H1 (cell line): ENCODE measurements around the gene ABHD2. TPM values are rescaled to one million over a fixed set of nuclear protein-coding genes. Genes with fewer than 3 reads are reported as not detected.

Experiments
- CTCF ChIA-PET: fragments of 300-600 bp; sonication (Branson Sonifier 250); formaldehyde crosslinking; loops from one replicate; lab custom pipeline; 2021; ENCODE audit not compliant: partially characterized antibody; lab: Charles Lee
- POLR2A ChIA-PET: fragments of 300-600 bp; sonication (Branson Sonifier 250); formaldehyde crosslinking; loops from one replicate; lab custom pipeline; 2021; ENCODE audit warnings: inconsistent platforms; ENCODE audit not compliant: partially characterized antibody; lab: Charles Lee
- DNase-seq, 2 experiments: peaks; one replicate each; pipeline versions ENCODE4 v3.0.0 to v3.0.0-alpha.2; 2010 to 2022; ENCODE audit warnings: low spot score in 2 of 2, low read depth in 1 of 2, mixed read lengths in 1 of 2
- FAIRE-seq: peaks from 2 replicates; lab custom pipeline; 2011; peaks lifted over from hg19 to GRCh38; lab: Jason Lieb, UNC
- H2AFZ ChIP-seq: 2 replicates; pipeline ENCODE4 v1.8.1; 2012; ENCODE audit warnings: low read length, inconsistent platforms
- H2AK5ac ChIP-seq: 2 replicates; pipeline ENCODE4 v1.6.1; 2013; ENCODE audit warnings: low read depth, low read length
- H2BK120ac ChIP-seq: replicated peaks from 2 replicates; pipeline ENCODE3; 2013; ENCODE audit warnings: low read depth, low read length, inconsistent platforms
- H2BK12ac ChIP-seq: 2 replicates; pipeline ENCODE4 v1.6.1; 2013; ENCODE audit warnings: low read depth, low read length
- H2BK15ac ChIP-seq: 2 replicates; pipeline ENCODE4 v1.6.1; 2013; ENCODE audit warnings: low read length
- H2BK20ac ChIP-seq: 2 replicates; pipeline ENCODE4 v1.6.1; 2013; ENCODE audit warnings: low read length
- H2BK5ac ChIP-seq: 2 replicates; pipeline ENCODE4 v1.6.1; 2013; ENCODE audit warnings: low read depth, low read length
- H3K14ac ChIP-seq: 2 replicates; pipeline ENCODE4 v1.6.1; 2013; ENCODE audit warnings: inconsistent platforms; ENCODE audit not compliant: insufficient read length
- H3K18ac ChIP-seq: 2 replicates; pipeline ENCODE4 v1.6.1; 2013; ENCODE audit warnings: low read length; ENCODE audit errors: extremely low read depth
- H3K23ac ChIP-seq: 2 replicates; pipeline ENCODE4 v1.6.1; 2013; ENCODE audit warnings: inconsistent platforms; ENCODE audit not compliant: insufficient read length
- H3K23me2 ChIP-seq: 2 replicates; pipeline ENCODE4 v1.6.1; 2013; ENCODE audit warnings: low read depth, low read length
- H3K27ac ChIP-seq: 2 replicates; pipeline ENCODE4 v1.6.1; 2011; ENCODE audit warnings: low read depth, low read length, inconsistent platforms
- H3K27me3 ChIP-seq, 4 experiments: replicated peaks in 1 of 4; 1 replicate in 1 of 4; 2 replicates in 3 of 4; pipeline versions ENCODE4 v1.6.1 to v1.8.1; 2011 to 2013; ENCODE audit warnings: low read length in 3 of 4, mild to moderate bottlenecking in 3 of 4, inconsistent platforms in 2 of 4, mixed read lengths in 2 of 4, moderate library complexity in 1 of 4; ENCODE audit not compliant: control insufficient read depth in 3 of 4, insufficient read depth in 3 of 4; ENCODE audit errors: extremely low read depth in 1 of 4
- H3K36me3 ChIP-seq, 4 experiments: 2 replicates each; pipeline versions ENCODE4 v1.6.1 to v1.8.1; 2011 to 2013; ENCODE audit warnings: mild to moderate bottlenecking in 4 of 4, low read length in 3 of 4, moderate library complexity in 2 of 4, control low read depth in 1 of 4, inconsistent platforms in 1 of 4; ENCODE audit not compliant: insufficient read depth in 4 of 4, control insufficient read depth in 2 of 4
- H3K4ac ChIP-seq: replicated peaks from 2 replicates; pipeline ENCODE3; 2013; ENCODE audit warnings: low read length, low read depth, mixed read lengths, inconsistent platforms; ENCODE audit not compliant: insufficient read length
- H3K4me1 ChIP-seq, 4 experiments: replicated peaks in 1 of 4; 1 replicate in 1 of 4; 2 replicates in 3 of 4; pipeline versions ENCODE4 v1.6.1 to v1.8.1; 2011 to 2013; ENCODE audit warnings: low read length in 3 of 4, inconsistent platforms in 2 of 4, mixed read lengths in 1 of 4; ENCODE audit not compliant: insufficient read depth in 4 of 4, control insufficient read depth in 3 of 4
- H3K4me2 ChIP-seq, 2 experiments: 2 replicates each; pipeline versions ENCODE4 v1.6.1 to v1.8.1; 2011 to 2013; ENCODE audit warnings: low read depth in 2 of 2, low read length in 2 of 2, control low read depth in 1 of 2, inconsistent platforms in 1 of 2, mild to moderate bottlenecking in 1 of 2; ENCODE audit not compliant: insufficient read depth in 1 of 2
- H3K4me3 ChIP-seq, 4 experiments: fragments of 200-600, 300-600 bp in 1 of 4; sonication (generic), shearing (Covaris generic), sonication (Bioruptor Twin) in 1 of 4; 2 replicates each; pipeline versions ENCODE4 v1.5.1 to v1.8.1; 2011 to 2016; ENCODE audit warnings: low read length in 4 of 4, low read depth in 3 of 4, control low read depth in 2 of 4, inconsistent platforms in 2 of 4, mild to moderate bottlenecking in 2 of 4, mixed read lengths in 1 of 4, moderate library complexity in 1 of 4; ENCODE audit not compliant: insufficient read depth in 2 of 4; ENCODE audit errors: extremely low read depth in 1 of 4
- H3K56ac ChIP-seq: replicated peaks from 2 replicates; pipeline ENCODE3; 2013; ENCODE audit warnings: low read depth, mild to moderate bottlenecking, mixed read lengths, low read length, inconsistent platforms; ENCODE audit not compliant: insufficient read length
- H3K79me1 ChIP-seq: 2 replicates; pipeline ENCODE4 v1.6.1; 2013; ENCODE audit warnings: low read depth, low read length, control low read depth
- H3K79me2 ChIP-seq, 2 experiments: 2 replicates each; pipeline versions ENCODE4 v1.6.1 to v1.8.1; 2012 to 2013; ENCODE audit warnings: low read length in 2 of 2, mild to moderate bottlenecking in 2 of 2, inconsistent platforms in 1 of 2; ENCODE audit not compliant: insufficient read depth in 2 of 2, control insufficient read depth in 1 of 2
- H3K9ac ChIP-seq, 4 experiments: replicated peaks in 1 of 4; 1 replicate in 1 of 4; 2 replicates in 3 of 4; pipeline versions ENCODE4 v1.6.1 to v1.8.1; 2011 to 2013; ENCODE audit warnings: low read depth in 3 of 4, low read length in 3 of 4, control low read depth in 2 of 4, mild to moderate bottlenecking in 2 of 4, moderate library complexity in 2 of 4, inconsistent platforms in 1 of 4; ENCODE audit errors: extremely low read depth in 1 of 4
- H3K9me3 ChIP-seq, 2 experiments: 2 replicates each; pipeline versions ENCODE4 v1.6.1 to v1.8.1; 2012 to 2013; ENCODE audit warnings: mild to moderate bottlenecking in 2 of 2, moderate library complexity in 2 of 2, control low read depth in 1 of 2, inconsistent platforms in 1 of 2, low read depth in 1 of 2, low read length in 1 of 2, mixed read lengths in 1 of 2; ENCODE audit not compliant: insufficient read depth in 2 of 2
- H4K20me1 ChIP-seq, 2 experiments: replicated peaks in 1 of 2; 2 replicates each; pipeline versions ENCODE3 to v1.8.1; 2011 to 2013; ENCODE audit warnings: inconsistent platforms in 2 of 2, low read length in 2 of 2, mild to moderate bottlenecking in 1 of 2; ENCODE audit not compliant: insufficient read depth in 2 of 2, control insufficient read depth in 1 of 2
- H4K5ac ChIP-seq: 2 replicates; pipeline ENCODE4 v1.6.1; 2013; ENCODE audit warnings: low read length, low read depth, mixed read lengths, inconsistent platforms; ENCODE audit not compliant: insufficient read length
- H4K8ac ChIP-seq: 2 replicates; pipeline ENCODE4 v1.8.0; 2013; ENCODE audit warnings: mild to moderate bottlenecking, moderate library complexity, low read length, inconsistent platforms; ENCODE audit not compliant: insufficient read depth; ENCODE audit errors: extremely low read depth
- H4K91ac ChIP-seq: replicated peaks from 2 replicates; pipeline ENCODE3; 2013; ENCODE audit warnings: low read length, mixed read lengths, inconsistent platforms; ENCODE audit not compliant: insufficient read length
- CBX5 ChIP-seq: fragments of 300-800, 300-1000 bp; sonication (generic); IDR thresholded peaks from 2 replicates; pipeline ENCODE4 v1.7.1; 2016; ENCODE audit warnings: antibody characterized with exemption, low read length, low read depth
- CTBP2 ChIP-seq: IDR thresholded peaks from 2 replicates; pipeline ENCODE4 v1.7.0; 2011; ENCODE audit warnings: borderline replicate concordance, mild to moderate bottlenecking, moderate library complexity, mixed read lengths, low read length; ENCODE audit not compliant: insufficient read depth, insufficient read length
- MAFK ChIP-seq: IDR thresholded peaks from 2 replicates; pipeline ENCODE4 v1.6.1; 2012; ENCODE audit warnings: low read depth, mild to moderate bottlenecking, improper control_type of control experiment, low read length
- TEAD4 ChIP-seq: IDR thresholded peaks from 2 replicates; pipeline ENCODE4 v1.6.1; 2012; ENCODE audit warnings: low read depth, low read length, inconsistent platforms, mixed read lengths
- WGBS, 2 experiments: shearing (Covaris generic) in 1 of 2; methylation state at CpG; one replicate each; pipeline versions ENCODE4 v1.1.6 to v1.1.7; 2013 to 2015; ENCODE audit warnings: low lambda C conversion rate in 2 of 2, mixed read lengths in 2 of 2, inconsistent platforms in 1 of 2, low coverage in 1 of 2, missing lambda C conversion rate in 1 of 2; ENCODE audit not compliant: insufficient replicate concordance in 2 of 2, insufficient coverage in 1 of 2, insufficient read length in 1 of 2; ENCODE audit errors: extremely low coverage in 1 of 2, missing lambda C conversion rate in 1 of 2; 5-methylcytosine and 5-hydroxymethylcytosine counted together
- polyA plus RNA-seq, 7 experiments: library from polyadenylated mRNA; depleted of rRNA in 3 of 7; stranded (reverse) in 5 of 7; unstranded in 2 of 7; fragments of >200 nt in 5 of 7; fragments of 200-250 nt in 2 of 7; gene quantifications; 1 replicate in 5 of 7; 2 replicates in 1 of 7; 4 replicates in 1 of 7; pipeline versions ENCODE4 v1.2.1 to v1.2.3, GENCODE V29; 2011 to 2013; ENCODE audit warnings: missing spikeins in 2 of 7, mixed read lengths in 2 of 7
- total RNA-seq: library from RNA; stranded (reverse); fragmentation: NEBNext Ultra II Directional; extraction: Animal tissue kit (Norgen Biotek cat#: 25700); gene quantifications from 2 replicates; pipeline ENCODE4 v1.2.1, GENCODE V29; 2021
- TF ChIP-seq, protein P1 (sequence below): IDR thresholded peaks from 2 replicates; pipeline ENCODE4 v1.6.1; 2012; ENCODE audit warnings: inconsistent platforms

Gene ABHD2
- total and polyA plus RNA-seq, 2 of the 8 experiments (the other 6 are each of a cell fraction or from before 2014, with no cell fraction given): 9.1 to 23.7 TPM

DNA sequence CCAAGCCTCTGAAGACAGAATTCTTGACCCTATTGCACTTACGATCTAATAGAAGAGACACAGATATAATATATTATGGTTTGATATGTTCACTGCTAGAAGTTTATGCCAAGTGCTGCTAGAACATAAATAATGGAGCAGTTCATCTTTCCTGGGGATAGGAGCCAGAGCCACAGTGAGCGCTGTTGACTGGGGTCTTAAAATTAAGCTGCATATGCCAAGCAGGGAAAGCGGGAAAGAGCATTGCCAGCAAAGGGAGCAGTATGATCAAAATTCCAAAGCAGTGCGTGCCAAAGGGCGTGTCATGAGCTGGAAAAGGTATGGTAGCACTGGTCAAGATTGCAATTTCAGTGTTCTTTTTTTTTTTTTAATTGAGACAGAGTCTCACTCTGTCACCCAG is 49.1 kb upstream of the ABHD2 start:
- Histone ChIP-seq H2AFZ (no peak overlapping the region), H4K5ac (no peak overlapping the region), H2BK12ac (no peak overlapping the region), H2BK120ac (no peak overlapping the region), H3K9ac (no peak overlapping the region), H4K20me1 (no peaks in the 10 kb centered on the region), H3K14ac (no peak overlapping the region), H3K79me2 (no peaks in the 10 kb centered on the region), H3K79me1 (0 out of 2 replicates have a peak, but pooled peaks cover 3% of the 10 kb centered on the region), H3K9me3 (no peaks in the 10 kb centered on the region), H3K27ac (no peak overlapping the region), H4K91ac (no peak overlapping the region), H3K4me1 (peaks cover 0 to 2% (median 0%) of the 10 kb centered on the region in 4 experiments; a peak in 2 of 7 replicates), H3K18ac (no peak overlapping the region), H2BK5ac (no peak overlapping the region), H3K4ac (no peak overlapping the region), H4K8ac (no peak overlapping the region), H2AK5ac (no peak overlapping the region), H3K23ac (no peak overlapping the region), H3K56ac (no peak overlapping the region), H3K27me3 (peaks cover 0 to 2% (median 0%) of the 10 kb centered on the region in 4 experiments; a peak in 1 of 7 replicates), H3K36me3 (no peaks in the 10 kb centered on the region), H3K4me2 (no peak overlapping the region), H3K23me2 (no peaks in the 10 kb centered on the region; the same call in 1 of the 2 replicates), H2BK20ac (no peak overlapping the region), H2BK15ac (no peak overlapping the region), H3K4me3 (no peak overlapping the region)
- FAIRE-seq (no peak), DNase-seq (no peak)
- WGBS, 2 experiments: 86% methylated on average over 5 of the region's 5 CpGs; no CpG with 5 or more reads in 1 of the 2 experiments
- ChIA-PET CTCF (interaction anchor here (1.1 to 2.0 kb wide), 2 partner anchors 18 to 134 kb away, joined by 3 to 14 read pairs; no protein-coding TSS in a partner anchor), POLR2A (interaction anchor here (0.7 to 2.0 kb wide), 4 partner anchors 134 to 141 kb away, joined by 3 to 7 read pairs (median 4); no protein-coding TSS in a partner anchor)
- TF ChIP-seq CTBP2 (no peak), MAFK (no peak), CBX5 (no peak), TEAD4 (no peak)
- TF ChIP-seq, protein P1, sequence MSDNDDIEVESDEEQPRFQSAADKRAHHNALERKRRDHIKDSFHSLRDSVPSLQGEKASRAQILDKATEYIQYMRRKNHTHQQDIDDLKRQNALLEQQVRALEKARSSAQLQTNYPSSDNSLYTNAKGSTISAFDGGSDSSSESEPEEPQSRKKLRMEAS: no peak
